ENCODE results near the gene BMPER.

Gene BMPER

GRCh38 chr7:34038816-34039470 lies 133.6 kb downstream of the BMPER start:
- H3K9me3 ChIP-seq (ENCODE audit: control insufficient read depth in 1 of 2, low read length in 2 of 2), result no peaks in the 10 kb centered on the region
- H3K27me3 ChIP-seq (ENCODE audit: control insufficient read depth in 1 of 2, insufficient read depth in 2 of 2, low read length in 2 of 2), result no peaks in the 10 kb centered on the region
- no peaks in the 10 kb centered on the region for H3K36me3 ChIP-seq (ENCODE audit: control insufficient read depth in 1 of 2, insufficient read depth in 2 of 2, low read length in 2 of 2)
- H3K27ac ChIP-seq (ENCODE audit: low read depth, low read length), result no peak overlapping the region
- H3K4me1 ChIP-seq (ENCODE audit: control insufficient read depth in 1 of 2, insufficient read depth in 2 of 2, low read length in 2 of 2), result peaks cover 15% of the 10 kb centered on the region in 2 donors
- H3K4me3 ChIP-seq (ENCODE audit: low read depth in 1 of 2, low read length in 2 of 2), result no peak overlapping the region
- H3K9ac ChIP-seq (ENCODE audit: low read depth in 1 of 2, low read length in 2 of 2), result no peak overlapping the region

- Histone ChIP-seq H3K36me3 (ENCODE audit: control insufficient read depth in 1 of 2, insufficient read depth in 2 of 2, low read length in 2 of 2) (no peaks in the 10 kb centered on the region), H3K4me1 (ENCODE audit: control insufficient read depth in 1 of 2, insufficient read depth in 2 of 2, low read length in 2 of 2) (peaks cover 3 to 5% of the 10 kb centered on the region in 2 donors), H3K4me3 (ENCODE audit: low read depth in 1 of 2, low read length in 2 of 2) (no peak overlapping the region), H3K27ac (ENCODE audit: low read depth, low read length) (no peak overlapping the region), H3K9me3 (ENCODE audit: control insufficient read depth in 1 of 2, low read length in 2 of 2) (no peaks in the 10 kb centered on the region), H3K27me3 (ENCODE audit: control insufficient read depth in 1 of 2, insufficient read depth in 2 of 2, low read length in 2 of 2) (no peaks in the 10 kb centered on the region), H3K9ac (ENCODE audit: low read depth in 1 of 2, low read length in 2 of 2) (no peak overlapping the region)
These were observed 136.4 kb downstream of the BMPER start for GRCh38 chr7:34041707-34042106.

GRCh38 chr7:34042406-34042805 lies 137.1 kb downstream of the BMPER start:
- H3K36me3 ChIP-seq (ENCODE audit: control insufficient read depth in 1 of 2, insufficient read depth in 2 of 2, low read length in 2 of 2), result no peaks in the 10 kb centered on the region
- no peaks in the 10 kb centered on the region for H3K4me1 ChIP-seq (ENCODE audit: control insufficient read depth in 1 of 2, insufficient read depth in 2 of 2, low read length in 2 of 2)
- H3K4me3 ChIP-seq (ENCODE audit: low read depth in 1 of 2, low read length in 2 of 2), result no peak overlapping the region
- H3K9me3 ChIP-seq (ENCODE audit: control insufficient read depth in 1 of 2, low read length in 2 of 2), result no peaks in the 10 kb centered on the region
- no peak overlapping the region for H3K27ac ChIP-seq (ENCODE audit: low read depth, low read length)
- no peak overlapping the region for H3K9ac ChIP-seq (ENCODE audit: low read depth in 1 of 2, low read length in 2 of 2)
- H3K27me3 ChIP-seq (ENCODE audit: control insufficient read depth in 1 of 2, insufficient read depth in 2 of 2, low read length in 2 of 2), result no peaks in the 10 kb centered on the region

- H3K27ac ChIP-seq (ENCODE audit: low read depth, low read length), result no peak overlapping the region
These were observed 138.3 kb downstream of the BMPER start for GRCh38 chr7:34043461-34044305.

GRCh38 chr7:34044306-34044643 lies 138.9 kb downstream of the BMPER start:
- no peak overlapping the region for H3K4me3 ChIP-seq (ENCODE audit: low read depth in 1 of 2, low read length in 2 of 2)
- H3K9me3 ChIP-seq (ENCODE audit: control insufficient read depth in 1 of 2, low read length in 2 of 2), result no peaks in the 10 kb centered on the region
- no peaks in the 10 kb centered on the region for H3K27me3 ChIP-seq (ENCODE audit: control insufficient read depth in 1 of 2, insufficient read depth in 2 of 2, low read length in 2 of 2)
- H3K27ac ChIP-seq (ENCODE audit: low read depth, low read length), result no peak overlapping the region
- no peak overlapping the region for H3K9ac ChIP-seq (ENCODE audit: low read depth in 1 of 2, low read length in 2 of 2)
- H3K36me3 ChIP-seq (ENCODE audit: control insufficient read depth in 1 of 2, insufficient read depth in 2 of 2, low read length in 2 of 2), result no peaks in the 10 kb centered on the region
- H3K4me1 ChIP-seq (ENCODE audit: control insufficient read depth in 1 of 2, insufficient read depth in 2 of 2, low read length in 2 of 2), result no peaks in the 10 kb centered on the region

More at GRCh38 chr7:34043461-34044305, 138.3 kb downstream of the BMPER start:
- Histone ChIP-seq H3K9me3 (ENCODE audit: control insufficient read depth in 1 of 2, low read length in 2 of 2) (no peaks in the 10 kb centered on the region), H3K4me3 (ENCODE audit: low read depth in 1 of 2, low read length in 2 of 2) (no peak overlapping the region), H3K9ac (ENCODE audit: low read depth in 1 of 2, low read length in 2 of 2) (no peak overlapping the region), H3K36me3 (ENCODE audit: control insufficient read depth in 1 of 2, insufficient read depth in 2 of 2, low read length in 2 of 2) (no peaks in the 10 kb centered on the region), H3K27me3 (ENCODE audit: control insufficient read depth in 1 of 2, insufficient read depth in 2 of 2, low read length in 2 of 2) (no peaks in the 10 kb centered on the region), H3K4me1 (ENCODE audit: control insufficient read depth in 1 of 2, insufficient read depth in 2 of 2, low read length in 2 of 2) (no peaks in the 10 kb centered on the region)

GRCh38 chr7:34044734-34045353 lies 139.5 kb downstream of the BMPER start:
- Histone ChIP-seq H3K9ac (ENCODE audit: low read depth in 1 of 2, low read length in 2 of 2) (no peak overlapping the region), H3K27me3 (ENCODE audit: control insufficient read depth in 1 of 2, insufficient read depth in 2 of 2, low read length in 2 of 2) (no peaks in the 10 kb centered on the region), H3K27ac (ENCODE audit: low read depth, low read length) (no peak overlapping the region), H3K4me3 (ENCODE audit: low read depth in 1 of 2, low read length in 2 of 2) (no peak overlapping the region), H3K4me1 (ENCODE audit: control insufficient read depth in 1 of 2, insufficient read depth in 2 of 2, low read length in 2 of 2) (no peaks in the 10 kb centered on the region), H3K36me3 (ENCODE audit: control insufficient read depth in 1 of 2, insufficient read depth in 2 of 2, low read length in 2 of 2) (no peaks in the 10 kb centered on the region), H3K9me3 (ENCODE audit: control insufficient read depth in 1 of 2, low read length in 2 of 2) (no peaks in the 10 kb centered on the region)

GRCh38 chr7:34048445-34048844 lies 143.1 kb downstream of the BMPER start:
- Histone ChIP-seq H3K9me3 (ENCODE audit: control insufficient read depth in 1 of 2, low read length in 2 of 2) (no peaks in the 10 kb centered on the region), H3K36me3 (ENCODE audit: control insufficient read depth in 1 of 2, insufficient read depth in 2 of 2, low read length in 2 of 2) (no peaks in the 10 kb centered on the region), H3K4me1 (ENCODE audit: control insufficient read depth in 1 of 2, insufficient read depth in 2 of 2, low read length in 2 of 2) (no peaks in the 10 kb centered on the region), H3K27me3 (ENCODE audit: control insufficient read depth in 1 of 2, insufficient read depth in 2 of 2, low read length in 2 of 2) (no peaks in the 10 kb centered on the region), H3K4me3 (ENCODE audit: low read depth in 1 of 2, low read length in 2 of 2) (no peak overlapping the region), H3K9ac (ENCODE audit: low read depth in 1 of 2, low read length in 2 of 2) (no peak overlapping the region), H3K27ac (ENCODE audit: low read depth, low read length) (no peak overlapping the region)

GRCh38 chr7:34054075-34054474 lies 148.7 kb downstream of the BMPER start:
- no peaks in the 10 kb centered on the region for H3K4me1 ChIP-seq (ENCODE audit: control insufficient read depth in 1 of 2, insufficient read depth in 2 of 2, low read length in 2 of 2)
- H3K9ac ChIP-seq (ENCODE audit: low read depth in 1 of 2, low read length in 2 of 2), result no peak overlapping the region
- no peaks in the 10 kb centered on the region for H3K27me3 ChIP-seq (ENCODE audit: control insufficient read depth in 1 of 2, insufficient read depth in 2 of 2, low read length in 2 of 2)
- no peak overlapping the region for H3K4me3 ChIP-seq (ENCODE audit: low read depth in 1 of 2, low read length in 2 of 2)
- no peaks in the 10 kb centered on the region for H3K9me3 ChIP-seq (ENCODE audit: control insufficient read depth in 1 of 2, low read length in 2 of 2)
- H3K27ac ChIP-seq (ENCODE audit: low read depth, low read length), result no peak overlapping the region
- no peaks in the 10 kb centered on the region for H3K36me3 ChIP-seq (ENCODE audit: control insufficient read depth in 1 of 2, insufficient read depth in 2 of 2, low read length in 2 of 2)

GRCh38 chr7:34057136-34057535 lies 151.8 kb downstream of the BMPER start:
- H3K9ac ChIP-seq (ENCODE audit: low read depth in 1 of 2, low read length in 2 of 2), result no peak overlapping the region
- H3K4me1 ChIP-seq (ENCODE audit: control insufficient read depth in 1 of 2, insufficient read depth in 2 of 2, low read length in 2 of 2), result no peaks in the 10 kb centered on the region
- no peaks in the 10 kb centered on the region for H3K27me3 ChIP-seq (ENCODE audit: control insufficient read depth in 1 of 2, insufficient read depth in 2 of 2, low read length in 2 of 2)
- no peaks in the 10 kb centered on the region for H3K9me3 ChIP-seq (ENCODE audit: control insufficient read depth in 1 of 2, low read length in 2 of 2)
- H3K36me3 ChIP-seq (ENCODE audit: control insufficient read depth in 1 of 2, insufficient read depth in 2 of 2, low read length in 2 of 2), result no peaks in the 10 kb centered on the region
- no peak overlapping the region for H3K4me3 ChIP-seq (ENCODE audit: low read depth in 1 of 2, low read length in 2 of 2)
- H3K27ac ChIP-seq (ENCODE audit: low read depth, low read length), result no peak overlapping the region

- H3K27me3 ChIP-seq (ENCODE audit: control insufficient read depth in 1 of 2, insufficient read depth in 2 of 2, low read length in 2 of 2), result no peaks in the 10 kb centered on the region
- H3K4me3 ChIP-seq (ENCODE audit: low read depth in 1 of 2, low read length in 2 of 2), result no peak overlapping the region
- H3K4me1 ChIP-seq (ENCODE audit: control insufficient read depth in 1 of 2, insufficient read depth in 2 of 2, low read length in 2 of 2), result no peaks in the 10 kb centered on the region
- H3K27ac ChIP-seq (ENCODE audit: low read depth, low read length), result no peak overlapping the region
- H3K9me3 ChIP-seq (ENCODE audit: control insufficient read depth in 1 of 2, low read length in 2 of 2), result no peaks in the 10 kb centered on the region
- H3K9ac ChIP-seq (ENCODE audit: low read depth in 1 of 2, low read length in 2 of 2), result no peak overlapping the region
- no peaks in the 10 kb centered on the region for H3K36me3 ChIP-seq (ENCODE audit: control insufficient read depth in 1 of 2, insufficient read depth in 2 of 2, low read length in 2 of 2)
These were observed 152.6 kb downstream of the BMPER start for GRCh38 chr7:34057956-34058355.

All from duodenal mucosa (tissue), 2 donors.